OCI-LY7 (cell line): ENCODE measurements around the gene ZNF367.

Experiments used
- CTCF ChIP-seq: fragments of 200-600 bp; sonication (generic); conservative IDR thresholded peaks from 2 replicates; pipeline ENCODE4 v1.5.1; 2014; ENCODE audit warnings: mild to moderate bottlenecking, antibody characterized with exemption, low read length, moderate library complexity, mixed read lengths
- EZH2phosphoT487 ChIP-seq: fragments of 200-600 bp; sonication (generic); IDR thresholded peaks from 2 replicates; pipeline ENCODE4 v1.6.1; 2018; ENCODE audit warnings: low read depth, borderline replicate concordance, mild to moderate bottlenecking, mixed run types, antibody characterized with exemption, low read length, moderate library complexity, mixed read lengths

- TF ChIP-seq CTCF: no peak
- no peak for TF ChIP-seq EZH2phosphoT487
Observed at GRCh38 chr9:96467784-96468183, 49.6 kb upstream of the ZNF367 start.
